ENCODE data around the gene TBXAS1. TPM values are rescaled to one million over a fixed set of nuclear protein-coding genes. Genes with fewer than 3 reads are reported as not detected.

TBXAS1 gene
- total RNA-seq, 1 donor from 2014 or later = 0.32 TPM

DNA sequence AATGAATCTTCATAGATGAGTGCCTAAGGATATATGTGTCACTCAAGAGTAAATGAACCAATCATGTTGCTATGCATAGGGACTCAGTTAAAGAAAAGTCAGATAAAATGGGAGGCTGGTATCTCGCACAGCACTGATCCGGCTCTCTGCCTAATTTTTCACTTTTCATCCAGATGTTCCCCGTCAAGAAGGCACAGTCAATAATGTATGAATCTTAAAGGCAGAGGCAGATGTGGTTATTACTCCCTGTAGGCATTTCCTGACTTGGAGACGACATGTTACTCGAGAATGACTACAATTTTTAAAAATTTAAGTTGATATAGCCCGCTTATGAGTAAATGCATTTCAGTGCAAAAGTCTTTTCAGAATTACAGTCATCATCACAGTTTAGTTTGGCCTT, 113.6 kb downstream of the TBXAS1 start:
- DNase-seq (ENCODE audit: low read depth) = no peak

DNA sequence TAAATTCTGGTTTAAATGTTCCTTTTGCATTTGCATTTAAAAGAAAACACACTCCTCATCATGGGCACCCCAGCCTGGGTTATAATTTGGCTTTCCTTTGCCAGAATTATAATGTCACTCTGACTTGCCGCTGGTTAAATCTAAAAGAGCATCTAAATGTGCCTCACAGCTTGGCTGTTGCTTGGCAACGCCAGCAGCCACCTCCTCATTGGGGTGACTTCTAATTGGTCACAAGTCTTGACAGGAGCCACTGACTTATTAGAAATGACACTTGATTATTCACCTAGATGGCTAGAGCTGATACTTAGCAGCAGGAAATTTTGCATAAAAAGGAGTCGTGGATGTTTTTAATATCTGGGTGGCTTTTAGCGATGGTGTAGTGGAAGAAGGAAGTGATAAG, 114.3 kb downstream of the TBXAS1 start:
- DNase-seq (ENCODE audit: low read depth) = no peak

DNA sequence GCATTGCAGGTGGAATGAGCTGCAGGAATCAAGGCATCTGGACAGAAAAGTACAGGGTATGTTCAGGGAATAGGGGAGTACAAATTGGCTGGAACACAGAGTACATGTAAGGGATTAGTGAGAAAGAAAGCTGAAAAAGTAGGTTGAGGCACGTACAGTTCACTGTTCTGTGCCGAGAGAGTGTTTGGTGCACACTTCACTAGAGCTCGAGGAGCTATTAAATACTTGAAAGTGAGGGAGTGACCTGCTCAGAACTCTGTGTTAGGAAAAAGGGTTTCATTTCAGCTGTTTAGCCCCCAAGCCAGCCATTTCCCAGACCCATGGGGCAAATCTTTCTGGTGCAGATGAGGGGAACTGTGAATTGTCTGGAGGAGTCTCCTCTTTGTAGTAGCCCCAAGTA, 115.2 kb downstream of the TBXAS1 start:
- DNase-seq (ENCODE audit: low read depth) = no peak

DNA sequence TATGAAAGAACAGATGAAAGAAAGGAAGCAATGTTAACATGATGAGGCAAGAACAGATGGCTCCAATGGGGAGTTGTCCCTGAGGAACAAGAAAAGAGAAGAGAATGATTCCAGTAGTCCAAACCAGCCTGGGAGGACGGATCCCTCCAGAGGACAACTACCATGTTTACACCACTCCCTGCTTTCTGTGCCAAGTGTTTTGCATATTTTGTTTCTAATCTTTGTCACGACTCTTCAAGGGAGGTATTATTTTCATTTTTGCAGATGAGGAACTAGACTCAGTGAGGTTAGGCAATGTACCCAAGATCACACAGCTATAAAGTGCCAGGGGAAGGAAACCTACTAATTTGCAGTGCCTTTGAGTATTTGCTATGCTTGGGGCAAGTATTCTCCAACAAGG, 117.5 kb downstream of the TBXAS1 start:
- DNase-seq (ENCODE audit: low read depth) = no peak

DNA sequence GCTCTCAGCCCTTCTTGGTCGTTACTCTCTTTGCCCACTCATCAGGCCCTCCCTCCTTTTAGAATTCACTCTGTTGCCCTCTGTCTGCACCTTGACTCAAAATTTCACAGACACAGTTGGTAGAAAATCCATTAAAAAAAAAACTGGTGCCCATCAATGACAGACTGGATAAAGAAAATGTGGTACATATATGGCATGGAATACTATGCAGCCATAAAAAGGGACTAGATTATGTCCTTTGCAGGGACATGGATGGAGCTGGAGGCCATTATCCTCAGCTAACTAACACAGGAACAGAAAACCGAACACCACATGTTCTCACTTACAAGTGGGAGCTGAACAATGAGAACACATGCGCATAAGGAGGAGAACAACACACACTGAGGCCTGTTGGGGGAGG, 118.0 kb downstream of the TBXAS1 start:
- DNase-seq (ENCODE audit: low read depth) = no peak

DNA sequence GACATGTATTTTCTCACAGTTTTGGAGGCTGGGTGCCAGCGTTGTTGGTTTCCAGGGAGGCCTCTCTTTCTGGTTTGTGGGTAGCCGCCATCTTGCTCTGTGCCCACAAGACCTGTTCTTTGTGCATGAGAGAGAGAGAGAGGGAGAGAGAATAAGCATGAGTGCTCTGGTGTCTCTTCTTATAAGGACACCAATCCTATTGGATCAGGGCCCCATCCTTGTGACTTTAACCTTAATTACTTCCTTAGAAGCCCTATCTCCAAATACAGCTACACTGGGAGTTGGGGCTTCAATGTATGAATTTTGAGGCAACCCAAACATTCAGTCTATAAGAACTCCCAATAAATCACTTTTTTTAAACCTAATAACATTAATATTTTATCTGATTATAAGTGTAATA, 119.1 kb downstream of the TBXAS1 start:
- DNase-seq (ENCODE audit: low read depth) = no peak

DNA sequence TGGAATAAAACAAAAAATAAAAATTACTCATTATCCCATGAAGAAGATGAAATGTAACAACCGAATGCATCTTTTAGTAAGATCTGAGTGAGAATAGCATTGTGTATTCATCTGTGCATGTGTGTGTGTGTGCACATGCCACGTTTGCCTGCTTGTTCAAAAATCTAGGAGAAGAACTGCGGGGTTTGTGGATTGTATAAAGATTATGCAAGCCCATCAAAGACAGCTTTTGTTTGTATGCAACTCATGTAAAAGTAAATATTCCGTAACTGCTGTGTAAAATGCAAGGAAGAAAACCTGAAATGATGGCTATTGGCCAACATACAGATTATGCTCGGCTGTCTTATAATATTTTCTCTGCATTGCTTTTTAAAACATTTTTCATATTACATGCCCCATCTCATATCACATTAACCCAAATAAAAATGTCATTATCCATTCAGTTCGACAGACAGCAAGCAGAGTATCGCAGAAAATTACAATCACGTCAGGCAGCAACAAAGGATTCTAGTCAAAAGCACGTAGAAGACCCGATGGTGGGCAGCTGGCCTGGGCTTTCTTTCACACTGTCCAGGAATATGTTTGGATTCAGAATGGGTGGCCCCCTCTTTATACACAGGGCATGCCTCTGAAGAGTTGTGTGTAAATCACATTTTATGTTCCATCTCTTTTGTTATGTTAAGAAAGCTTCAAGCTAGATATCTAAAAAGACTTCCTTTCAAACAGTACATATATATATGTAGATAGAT, 119.7 kb downstream of the TBXAS1 start:
- DNase-seq (ENCODE audit: low read depth) = no peak

DNA sequence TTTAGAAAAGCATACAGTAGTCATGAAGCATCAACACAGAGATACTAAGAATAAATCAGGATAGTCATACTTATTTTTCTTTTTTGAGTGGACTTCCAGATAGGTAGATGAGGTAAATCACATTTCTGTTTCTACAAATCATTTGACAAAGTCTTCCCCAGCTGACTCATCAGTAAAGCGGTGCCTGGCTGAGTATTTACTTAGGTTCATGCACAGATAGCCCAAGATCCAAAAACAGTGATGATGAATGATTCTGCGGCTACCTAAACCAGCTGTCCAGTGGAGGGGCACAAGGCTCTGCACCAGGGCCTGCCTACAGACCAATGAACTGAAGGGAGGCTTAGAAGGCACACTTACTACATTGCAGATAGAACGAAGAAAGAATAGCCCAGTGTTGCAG, 120.6 kb downstream of the TBXAS1 start:
- no peak for DNase-seq (ENCODE audit: low read depth)

DNA sequence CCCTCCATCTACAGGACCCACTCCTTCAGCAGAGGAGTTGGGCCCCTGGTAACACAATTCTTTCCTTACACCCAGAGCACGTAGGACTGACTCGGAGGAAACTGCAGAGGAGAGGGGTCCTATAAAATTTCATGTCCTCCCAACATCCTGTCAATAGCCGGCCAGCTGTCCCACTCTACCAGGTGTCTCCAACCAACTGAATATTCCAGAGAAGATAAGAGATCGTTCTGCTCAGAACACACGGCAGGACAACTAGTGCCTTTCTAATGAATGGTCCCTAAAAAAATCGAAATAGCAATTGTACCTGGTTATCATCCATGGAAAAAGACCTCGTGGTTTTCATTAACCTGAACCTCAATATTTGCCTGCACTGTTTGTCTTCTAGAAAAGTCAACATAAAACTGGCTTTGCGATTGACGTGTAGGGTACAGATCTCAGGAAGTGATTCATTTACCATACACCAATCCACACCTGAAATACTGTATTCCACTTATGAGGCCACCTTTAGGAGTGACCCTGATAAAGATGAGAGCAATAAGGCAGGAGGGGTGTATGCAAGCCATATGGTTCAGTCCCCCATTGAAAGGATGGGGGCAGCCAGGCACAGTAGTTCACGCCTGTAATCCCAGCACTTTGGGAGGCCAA, 121.9 kb downstream of the TBXAS1 start:
- DNase-seq (ENCODE audit: low read depth) = no peak

DNA sequence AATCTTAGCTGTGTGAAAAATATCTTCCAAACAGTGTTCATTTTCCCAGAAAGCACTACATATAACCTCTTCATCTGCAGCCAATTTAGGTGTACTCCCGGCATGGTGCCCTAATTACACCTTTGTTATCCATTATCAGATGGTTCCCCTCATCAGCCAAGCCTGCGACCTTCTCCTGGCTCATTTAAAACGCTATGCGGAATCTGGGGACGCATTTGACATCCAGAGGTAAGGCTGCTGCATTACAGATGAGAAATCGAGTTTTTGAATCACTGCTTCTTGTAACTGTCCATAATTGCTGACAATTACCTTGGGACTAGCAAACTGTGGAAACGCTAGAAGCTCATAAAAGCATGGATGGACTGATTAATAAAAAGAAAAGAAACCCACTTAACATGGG, 124.2 kb downstream of the TBXAS1 start:
- no peak for DNase-seq (ENCODE audit: low read depth)

DNA sequence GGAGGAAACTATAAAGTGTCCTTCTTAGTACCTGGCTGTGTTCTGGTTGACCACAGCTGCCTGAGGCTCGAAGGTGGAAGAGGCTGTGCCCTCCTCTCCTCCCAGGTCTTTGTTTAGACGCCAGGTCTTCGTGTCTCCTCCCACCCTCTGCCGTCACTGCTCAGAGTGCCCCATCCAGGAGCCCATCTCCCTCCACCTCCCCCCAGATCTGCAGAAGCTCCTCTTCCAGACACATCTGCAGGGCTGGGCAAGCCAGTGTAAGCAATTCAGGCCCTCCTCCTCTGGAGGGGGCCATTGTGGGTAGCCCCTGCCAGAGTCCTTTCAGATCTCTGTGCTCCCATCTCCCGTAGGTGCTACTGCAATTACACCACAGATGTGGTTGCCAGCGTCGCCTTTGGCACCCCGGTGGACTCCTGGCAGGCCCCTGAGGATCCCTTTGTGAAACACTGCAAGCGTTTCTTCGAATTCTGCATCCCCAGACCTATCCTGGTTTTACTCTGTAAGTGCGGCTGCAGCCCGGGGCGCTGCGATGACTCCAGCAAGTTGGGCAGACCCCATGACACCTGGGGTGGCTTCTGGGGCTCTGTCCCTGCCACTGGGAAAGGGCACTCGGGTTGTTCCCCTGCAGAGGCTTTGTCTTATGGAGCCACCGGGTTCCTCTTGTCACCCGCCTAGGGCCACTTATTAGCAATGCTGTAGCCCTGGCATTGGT, 126.2 kb downstream of the TBXAS1 start:
- no peak for DNase-seq (ENCODE audit: low read depth)

DNA sequence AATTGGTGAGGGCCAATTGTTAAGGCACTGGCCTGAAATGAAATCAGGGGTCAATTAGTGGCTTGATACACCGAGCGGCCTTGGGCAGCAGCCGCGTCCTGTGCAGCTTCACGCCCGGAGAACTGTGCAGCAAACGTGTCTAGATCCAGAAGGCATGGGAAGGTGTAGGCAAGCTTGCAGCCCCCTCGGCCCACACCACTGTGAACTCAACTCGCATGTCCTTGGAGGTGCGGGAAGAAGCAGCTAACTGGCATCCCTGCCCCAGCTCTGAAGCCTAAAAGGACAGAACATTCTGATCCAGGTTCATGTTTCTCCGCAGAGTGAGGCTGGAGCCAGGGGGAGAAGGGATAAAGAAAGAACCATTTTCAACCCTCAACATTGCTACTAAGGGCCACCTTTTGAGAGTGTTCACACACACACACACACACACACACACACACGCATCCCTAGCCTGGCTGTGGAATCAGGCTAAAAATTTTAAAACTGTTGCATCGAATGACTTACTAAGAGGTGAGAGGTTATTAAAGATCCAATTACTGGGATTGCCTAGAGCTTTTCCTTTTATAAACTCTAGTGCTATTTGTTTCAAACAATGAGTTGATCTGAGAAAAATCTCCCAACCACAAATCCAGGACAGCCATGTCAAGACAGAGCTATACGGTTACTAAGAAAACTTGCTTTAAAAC, 129.7 kb downstream of the TBXAS1 start:
- DNase-seq (ENCODE audit: low read depth) = peak; percentile 6

DNA sequence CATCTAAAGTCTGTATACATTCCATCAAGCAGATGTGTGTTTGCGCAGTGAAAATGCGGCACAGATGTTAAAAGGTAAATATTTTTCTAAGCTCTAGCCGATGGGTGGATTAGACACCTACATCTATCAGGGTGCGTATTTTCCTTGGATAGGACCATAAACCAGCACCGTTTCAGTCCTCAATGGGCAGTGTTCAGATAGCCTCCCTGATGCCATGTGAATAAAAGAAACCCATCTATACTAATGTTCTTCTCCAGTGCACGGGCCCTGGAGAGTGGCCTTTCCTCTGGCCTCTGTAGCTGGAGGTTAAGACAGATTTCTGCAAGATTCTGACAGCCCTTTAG, 130.2 kb downstream of the TBXAS1 start:
- no peak for DNase-seq (ENCODE audit: low read depth)

DNA sequence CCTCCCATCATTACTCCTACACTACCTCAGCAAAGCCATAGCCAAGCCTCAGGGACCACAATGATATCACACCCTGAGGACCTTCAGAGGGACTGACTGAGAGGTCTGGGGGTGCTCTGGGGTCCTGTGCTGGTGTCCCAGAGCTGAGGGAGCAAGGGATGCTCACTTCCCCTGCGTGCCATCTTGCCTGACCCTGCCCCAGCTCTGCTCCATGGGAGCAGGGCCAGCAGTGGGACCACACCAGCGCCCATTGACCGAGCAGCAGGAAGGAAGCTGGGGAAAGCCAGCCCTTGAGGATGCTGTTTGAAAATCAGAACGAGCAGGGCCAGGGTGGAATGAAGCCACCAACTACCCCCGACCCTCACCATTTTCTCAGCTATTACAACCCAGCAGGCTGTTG, 130.7 kb downstream of the TBXAS1 start:
- DNase-seq (ENCODE audit: low read depth) = no peak

DNA sequence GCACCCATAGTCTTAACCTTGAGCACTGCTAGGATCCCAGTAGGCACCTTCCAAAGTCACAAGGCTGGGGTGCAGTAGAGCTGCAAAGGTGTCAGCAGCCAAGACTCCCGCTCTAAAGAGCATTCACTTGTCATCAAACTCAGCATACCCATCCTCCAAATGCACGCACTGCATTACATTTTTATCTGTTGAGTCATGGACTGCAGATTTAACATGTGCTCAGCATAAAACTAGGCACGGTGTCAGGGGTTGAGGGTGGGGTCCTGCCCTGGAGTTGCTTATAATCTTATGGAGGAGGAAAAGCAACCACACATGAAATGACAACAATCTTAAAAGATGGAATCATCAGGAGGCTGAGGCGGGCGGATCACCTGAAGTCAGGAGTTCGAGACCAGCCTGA, 131.1 kb downstream of the TBXAS1 start:
- DNase-seq (ENCODE audit: low read depth) = no peak

DNA sequence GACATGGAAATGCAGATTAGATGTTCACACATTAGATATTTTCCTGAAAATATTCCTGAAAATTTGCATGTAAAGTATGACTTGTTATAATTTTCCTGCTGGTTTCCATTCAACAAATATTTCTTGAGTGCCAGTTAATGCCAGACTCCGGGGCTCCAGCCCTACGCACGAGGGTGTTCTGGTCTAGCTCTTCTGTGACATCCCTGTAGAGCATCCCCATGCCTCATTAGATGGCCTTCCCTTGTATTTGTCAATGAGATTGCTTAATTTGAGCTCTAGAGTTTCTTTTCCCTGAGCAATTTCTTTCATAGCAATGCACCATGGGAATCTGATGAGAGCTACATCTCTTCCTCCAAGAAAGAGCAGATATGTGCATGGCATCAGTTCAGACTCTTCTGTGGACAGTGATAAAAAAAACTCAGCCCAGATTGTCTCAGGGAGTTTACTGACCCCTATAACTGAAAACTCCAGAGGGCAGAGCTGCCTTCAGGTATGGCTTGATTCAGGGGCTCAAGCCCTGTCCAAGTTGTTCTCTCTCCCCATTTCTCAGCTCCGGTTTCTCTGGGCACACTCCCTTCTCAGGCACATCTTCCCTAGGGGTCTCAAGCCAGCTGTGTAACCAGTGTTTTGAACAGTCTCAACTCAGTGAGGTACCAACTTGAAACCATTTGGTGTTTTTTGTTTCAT, 137.0 kb downstream of the TBXAS1 start:
- DNase-seq (ENCODE audit: low read depth) = no peak

DNA sequence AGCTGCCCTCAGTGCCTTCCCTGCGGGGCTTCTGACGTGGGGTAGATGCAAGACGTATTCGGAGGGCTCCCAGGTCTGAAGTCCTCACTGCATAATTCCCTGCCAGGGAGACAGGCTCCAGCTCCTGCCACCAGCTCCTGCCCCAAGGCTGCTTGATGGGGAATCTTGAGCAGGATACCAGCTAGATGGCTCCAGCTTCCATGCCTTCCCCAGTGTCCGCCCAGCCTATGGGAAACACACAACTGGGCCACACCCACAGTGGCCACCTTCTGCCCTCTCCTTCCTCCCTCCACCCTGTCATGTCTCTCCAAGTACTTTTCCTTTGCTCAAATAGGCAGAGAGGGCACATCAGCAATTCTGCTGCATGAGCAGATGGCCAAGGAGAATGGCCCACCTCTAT, 137.9 kb downstream of the TBXAS1 start:
- DNase-seq (ENCODE audit: low read depth) = no peak

DNA sequence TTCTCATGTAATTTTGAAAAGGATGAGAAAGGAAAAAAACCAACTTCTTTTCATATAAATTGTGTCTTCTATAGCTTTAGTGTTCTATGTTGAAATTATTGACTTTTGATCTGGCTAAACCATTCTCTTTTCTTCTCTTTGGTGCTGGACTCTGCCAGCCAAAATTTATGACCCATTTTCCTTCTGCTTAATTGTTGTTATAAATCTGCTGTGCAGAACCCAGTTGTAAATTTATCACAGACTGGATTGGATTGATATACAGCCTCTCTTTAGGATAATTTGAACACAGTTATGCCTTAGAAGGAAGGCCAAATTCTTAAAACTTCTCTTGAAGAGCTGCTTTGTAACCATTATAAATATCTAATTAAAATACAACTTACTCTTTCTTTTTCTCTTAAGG, 139.9 kb downstream of the TBXAS1 start:
- no peak for DNase-seq (ENCODE audit: low read depth)

DNA sequence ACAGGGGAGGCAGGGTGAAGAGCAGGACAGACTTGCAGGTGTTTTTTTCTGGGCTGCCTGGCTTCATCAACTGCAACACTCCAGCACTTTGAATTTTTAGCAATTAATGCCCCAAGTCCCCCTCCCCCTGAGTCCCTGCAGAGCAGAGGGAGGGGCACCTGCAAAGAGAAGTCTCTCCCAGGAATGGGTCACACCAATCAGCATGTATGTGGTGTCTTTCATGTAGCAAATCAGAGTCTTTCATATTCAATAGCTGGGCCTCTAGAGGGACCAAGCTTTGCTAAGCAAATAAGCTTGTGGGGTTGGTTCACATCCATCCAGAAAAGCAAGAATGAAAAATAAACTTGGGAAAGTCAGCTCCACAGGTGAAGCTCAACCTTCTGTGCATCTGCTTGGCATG, 143.0 kb downstream of the TBXAS1 start:
- no peak for DNase-seq (ENCODE audit: low read depth)

DNA sequence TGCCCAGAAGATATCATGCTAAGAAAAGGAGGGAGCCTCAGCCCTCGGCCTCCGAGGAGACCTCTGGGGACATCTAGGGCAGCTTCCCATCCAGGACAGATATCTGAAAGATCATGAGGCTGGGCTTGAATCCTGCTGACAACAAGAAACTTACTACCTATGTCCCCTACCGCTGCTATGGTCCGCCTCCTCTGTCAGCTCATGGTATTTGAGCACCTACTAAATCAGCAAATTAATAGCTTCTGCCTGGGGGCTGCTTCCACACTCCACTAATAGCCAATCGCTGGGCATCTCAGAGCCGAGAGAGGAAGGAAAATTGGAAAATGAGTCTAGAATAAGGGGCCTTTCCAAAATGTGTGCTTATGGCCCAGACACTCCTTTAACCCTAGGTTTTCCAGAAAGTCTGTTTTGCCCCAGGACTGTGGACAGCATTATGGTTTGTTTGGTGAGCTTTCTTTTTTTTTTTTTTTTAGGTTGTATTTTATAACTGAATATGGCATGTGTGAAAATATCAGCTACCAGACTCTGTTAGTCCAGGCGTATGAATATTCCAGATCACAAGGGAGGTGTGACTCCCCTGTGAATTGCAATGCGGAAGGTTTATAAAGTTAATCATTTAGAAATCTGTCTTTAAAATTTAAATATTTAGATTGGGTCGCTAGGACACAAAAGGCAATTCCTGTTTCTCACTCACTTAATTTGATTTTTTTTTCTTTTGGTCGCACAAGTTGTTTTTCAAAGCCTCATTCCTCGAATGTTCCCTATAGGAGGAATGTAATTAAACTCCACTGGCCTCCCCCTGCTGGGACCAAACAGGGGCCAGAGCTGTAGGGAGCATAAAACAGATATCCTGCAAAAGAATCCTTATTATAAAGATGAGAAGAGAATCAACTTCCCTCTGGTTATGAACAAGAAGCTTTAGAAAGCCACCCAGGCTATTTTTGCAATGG, 144.3 kb downstream of the TBXAS1 start:
- DNase-seq (ENCODE audit: low read depth) = no peak
